HG03066 (cell line): ENCODE results near the gene PPP1R14C.
"Not testable (repeated sequence)": the region's sequence is repeated elsewhere in the genome, so short reads cannot be mapped to it uniquely, and the experiment has no call there.

Experiments
- ATAC-seq: cut with Tn5 transposase; IDR thresholded peaks from one replicate; pipeline ENCODE4 v1.9.1; 2021; ENCODE audit warnings: low read depth; ENCODE audit not compliant: unreplicated experiment

The PPP1R14C gene

GRCh38 chr6:150165020-150165702 lies 22.3 kb downstream of the PPP1R14C start:
- no peak for ATAC-seq

DNA sequence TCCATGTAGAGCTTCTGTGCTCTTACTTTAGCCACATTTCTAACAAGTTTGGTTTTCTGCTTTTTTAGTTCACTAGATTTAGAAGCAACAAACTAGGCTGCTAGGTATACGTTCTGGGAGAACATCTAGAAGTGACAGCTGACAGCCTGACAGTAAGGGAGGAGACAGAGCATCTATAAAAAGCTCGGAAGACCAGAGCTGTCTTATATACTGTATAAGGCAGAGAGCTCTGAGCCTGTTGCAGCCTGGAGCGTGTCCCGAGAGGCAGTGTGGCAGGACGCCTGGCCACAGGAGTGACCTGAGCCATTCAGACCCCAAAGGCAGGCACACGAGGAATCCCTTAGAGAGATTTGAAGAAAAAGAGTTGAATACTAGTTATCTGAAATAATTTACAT lies 24.6 kb downstream of the PPP1R14C start:
- ATAC-seq = no peak

GRCh38 chr6:150169181-150169580 lies 26.3 kb downstream of the PPP1R14C start:
- ATAC-seq = no peak

DNA sequence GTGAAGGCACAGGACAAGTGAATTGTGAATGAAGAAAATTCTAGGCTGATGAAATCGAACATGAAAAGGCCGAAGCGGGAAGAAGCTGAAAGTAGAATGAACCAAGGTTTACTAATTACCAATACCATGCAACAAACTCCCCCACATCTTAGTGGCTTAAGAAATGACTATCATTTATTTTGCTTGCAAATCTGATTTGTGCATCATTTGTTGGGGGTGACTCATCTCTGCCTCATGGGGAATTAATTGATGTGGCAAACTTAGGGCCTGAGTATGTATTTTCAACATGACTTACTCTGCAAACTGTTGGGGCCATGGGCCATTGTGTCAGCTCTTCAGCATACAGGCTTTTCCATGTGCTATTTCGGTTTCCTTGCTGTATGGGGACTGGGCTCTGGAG lies 26.8 kb downstream of the PPP1R14C start:
- no peak for ATAC-seq

GRCh38 chr6:150172929-150173328 lies 30.1 kb downstream of the PPP1R14C start:
- ATAC-seq = no peak

DNA sequence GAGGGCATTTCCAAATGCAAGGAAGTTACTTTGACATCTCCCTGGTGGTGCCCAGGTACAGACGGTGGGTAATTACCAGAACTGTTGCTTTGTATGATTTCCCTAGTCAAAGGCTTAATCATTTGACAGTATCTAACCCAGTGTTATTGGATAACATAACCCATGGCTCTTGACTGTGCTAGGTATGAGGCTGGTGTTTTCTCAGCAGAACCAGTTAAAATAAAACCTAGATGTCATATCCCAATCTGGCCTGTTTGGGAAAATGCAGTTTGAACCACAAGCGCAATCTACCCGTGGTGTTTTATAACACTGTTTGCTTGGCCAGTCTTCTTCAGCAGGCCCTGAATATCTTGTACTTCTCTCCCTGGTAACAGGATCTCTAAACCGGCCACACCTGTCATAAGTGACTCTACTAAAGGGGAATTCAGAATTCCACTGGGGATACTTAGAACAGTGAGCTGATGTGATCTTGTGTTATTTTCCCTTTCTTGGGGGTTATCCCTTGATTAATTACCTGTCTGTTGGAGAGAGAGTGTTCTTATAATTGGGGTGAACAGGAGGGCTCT lies 32.8 kb downstream of the PPP1R14C start:
- no peak for ATAC-seq

DNA sequence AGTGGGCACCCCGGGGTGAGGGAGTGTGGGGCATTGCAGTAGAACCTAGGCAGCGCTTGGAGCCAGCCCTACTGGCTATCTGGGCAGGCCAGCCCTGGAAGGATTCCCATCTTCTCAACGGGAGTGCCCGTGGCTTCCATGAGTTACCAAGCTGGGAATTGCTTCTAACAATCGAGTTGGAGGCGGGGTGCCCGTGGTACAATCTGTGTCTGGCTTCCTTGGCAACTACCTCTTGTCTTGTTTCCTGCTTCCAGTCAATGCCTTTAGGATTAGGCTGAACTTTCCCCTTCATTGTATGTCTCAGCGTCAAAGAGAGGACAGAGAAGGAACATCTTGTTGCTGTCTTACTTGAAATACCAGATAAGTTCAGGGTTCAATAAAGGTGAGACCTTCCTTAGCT lies 33.3 kb downstream of the PPP1R14C start:
- no peak for ATAC-seq

- ATAC-seq = no peak
These were observed 33.8 kb downstream of the PPP1R14C start for GRCh38 chr6:150176659-150177058.

GRCh38 chr6:150177259-150177951 lies 34.6 kb downstream of the PPP1R14C start:
- no peak for ATAC-seq

DNA sequence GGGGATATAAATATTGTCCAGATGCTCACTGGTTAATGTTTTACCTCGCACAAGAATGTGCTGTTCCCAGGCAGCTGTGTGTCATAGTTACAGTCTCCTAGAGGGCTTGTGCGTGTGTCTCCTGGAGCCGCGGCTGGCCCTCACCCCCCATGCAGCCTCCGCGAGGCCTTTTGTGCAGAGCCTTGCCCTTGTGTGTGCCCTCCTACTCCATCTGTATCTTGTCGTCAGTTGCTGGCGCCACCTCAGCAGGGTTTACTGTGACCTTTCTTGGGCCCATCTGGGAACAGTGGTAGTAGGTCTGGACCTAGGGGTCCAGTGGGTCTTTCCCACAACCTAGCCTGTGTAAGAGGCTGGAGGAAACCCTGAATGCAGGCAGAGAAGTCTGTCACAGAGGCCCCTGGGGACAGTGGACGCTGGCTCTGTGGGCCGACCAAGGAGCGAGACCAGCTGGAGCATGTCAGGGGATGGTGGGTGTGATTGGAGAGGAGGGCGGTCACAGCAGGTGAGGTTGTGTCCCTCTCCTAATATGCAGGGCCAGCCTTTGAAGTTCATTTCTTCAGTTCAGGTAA lies 35.2 kb downstream of the PPP1R14C start:
- ATAC-seq = no peak

GRCh38 chr6:150179030-150179429 lies 36.2 kb downstream of the PPP1R14C start:
- no peak for ATAC-seq

DNA sequence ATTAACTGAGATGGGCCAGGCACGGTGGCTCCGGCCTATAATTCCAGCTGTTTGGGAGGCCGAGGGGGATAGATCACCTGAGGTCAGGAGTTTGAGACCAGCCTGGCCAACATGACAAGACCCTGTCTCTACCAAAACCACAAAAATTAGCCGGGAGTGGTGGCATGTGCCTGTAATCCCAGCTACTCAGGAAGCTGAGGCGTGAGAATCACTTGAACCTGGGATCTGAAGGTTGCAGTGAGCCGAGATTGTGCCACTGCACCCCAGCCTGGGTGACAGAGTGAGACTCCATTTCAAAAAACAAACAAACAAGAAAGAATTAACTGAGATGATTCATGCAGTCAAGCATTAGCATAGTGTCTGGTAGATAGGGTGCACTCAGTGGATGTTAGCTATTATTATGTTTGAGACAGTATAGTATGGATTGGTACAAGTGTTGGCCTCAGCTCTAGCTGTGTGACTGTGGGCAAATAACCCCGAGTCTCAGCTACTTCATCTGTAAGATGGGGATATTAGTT lies 37.1 kb downstream of the PPP1R14C start:
- not testable (repeated sequence) for ATAC-seq

- no peak for ATAC-seq
These were observed 37.7 kb downstream of the PPP1R14C start for GRCh38 chr6:150180517-150180916.

DNA sequence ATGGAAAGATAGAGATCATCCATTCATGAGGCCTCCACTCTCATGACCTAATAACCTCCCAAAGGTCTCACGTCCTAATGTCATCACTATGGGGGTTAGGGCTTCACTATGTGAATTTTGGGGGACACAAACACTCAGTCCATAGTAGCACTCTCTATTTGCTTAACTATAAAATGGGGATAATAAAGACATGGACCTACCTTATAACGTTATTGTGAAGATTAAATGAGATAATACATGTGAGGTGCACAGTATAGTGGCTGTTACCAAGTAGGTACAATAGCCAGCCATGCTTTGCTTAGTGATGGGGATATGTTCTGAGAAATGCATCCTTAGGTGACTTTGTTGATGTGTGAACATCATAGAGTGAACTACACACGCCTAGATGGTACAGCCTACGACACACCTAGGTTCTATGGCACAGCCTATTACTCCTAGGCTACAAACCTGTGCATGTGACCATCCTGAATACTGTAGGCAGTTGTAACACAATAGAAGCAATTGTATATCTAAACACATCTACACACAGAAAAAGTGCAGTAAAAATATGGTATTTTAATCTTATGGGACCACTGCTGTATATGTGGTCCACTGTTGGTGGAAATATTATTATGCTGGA lies 39.7 kb downstream of the PPP1R14C start:
- ATAC-seq = no peak

GRCh38 chr6:150183105-150183504 lies 40.3 kb downstream of the PPP1R14C start:
- no peak for ATAC-seq

DNA sequence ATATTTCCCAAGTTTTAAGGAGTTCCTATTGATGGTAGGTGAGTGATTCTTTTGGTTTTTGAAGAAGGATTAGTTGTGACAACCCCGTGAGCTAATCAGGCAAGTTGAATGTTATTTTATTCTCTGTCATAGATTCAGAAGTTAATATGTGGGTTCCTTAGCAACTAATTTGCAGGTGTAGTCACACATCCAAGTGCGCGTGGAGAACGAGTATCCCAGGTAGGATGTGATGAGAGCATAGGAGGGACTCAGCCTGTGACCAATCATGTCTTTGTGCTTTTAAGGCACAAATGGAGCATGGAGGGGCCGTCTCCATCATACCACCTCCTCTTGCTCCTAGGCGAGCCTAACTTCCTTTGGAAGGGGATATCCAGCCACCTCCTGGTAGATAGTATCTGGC lies 41.1 kb downstream of the PPP1R14C start:
- no peak for ATAC-seq

DNA sequence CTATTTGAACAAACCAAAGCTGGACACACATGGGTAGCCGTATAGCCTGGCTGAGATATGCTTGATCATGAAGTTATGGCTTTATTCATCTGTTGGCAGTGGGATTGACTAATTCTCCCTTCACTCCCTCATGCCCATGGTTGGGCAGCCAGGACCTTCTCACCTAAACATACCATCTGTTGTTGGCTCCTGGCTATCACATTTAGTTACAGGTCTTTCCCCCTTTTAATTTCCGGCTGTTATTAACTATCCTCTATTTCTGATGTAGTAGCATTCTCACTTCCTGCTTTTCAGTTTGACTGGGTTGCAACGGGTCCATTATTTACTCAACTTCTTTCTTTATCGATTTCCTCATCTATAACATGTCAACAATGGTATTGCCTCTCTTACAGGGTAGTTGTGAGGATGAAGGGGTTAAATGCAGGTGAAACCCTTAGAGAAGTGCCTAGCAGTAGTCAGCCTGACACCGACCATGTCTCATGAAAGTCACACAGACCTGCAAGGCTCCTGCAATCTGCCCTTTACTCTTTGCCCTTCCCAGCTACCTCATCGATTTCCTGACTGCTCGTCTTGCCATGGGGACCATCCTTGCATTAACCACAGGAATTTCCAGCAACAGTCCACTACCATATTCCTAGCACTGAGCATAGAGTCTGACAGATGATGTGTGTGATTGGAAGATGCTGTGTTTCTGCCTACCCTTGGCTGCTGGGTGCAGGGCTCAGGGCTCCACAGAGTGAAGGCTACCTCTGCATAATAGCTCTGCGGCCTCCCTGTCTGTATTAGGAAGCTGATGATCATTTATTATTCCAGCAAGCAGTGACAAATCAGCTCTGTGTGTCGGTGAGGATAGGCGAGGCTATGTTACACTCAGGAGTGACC lies 42.2 kb downstream of the PPP1R14C start:
- ATAC-seq = no peak

- no peak for ATAC-seq
These were observed 42.9 kb downstream of the PPP1R14C start for GRCh38 chr6:150185732-150186117.

DNA sequence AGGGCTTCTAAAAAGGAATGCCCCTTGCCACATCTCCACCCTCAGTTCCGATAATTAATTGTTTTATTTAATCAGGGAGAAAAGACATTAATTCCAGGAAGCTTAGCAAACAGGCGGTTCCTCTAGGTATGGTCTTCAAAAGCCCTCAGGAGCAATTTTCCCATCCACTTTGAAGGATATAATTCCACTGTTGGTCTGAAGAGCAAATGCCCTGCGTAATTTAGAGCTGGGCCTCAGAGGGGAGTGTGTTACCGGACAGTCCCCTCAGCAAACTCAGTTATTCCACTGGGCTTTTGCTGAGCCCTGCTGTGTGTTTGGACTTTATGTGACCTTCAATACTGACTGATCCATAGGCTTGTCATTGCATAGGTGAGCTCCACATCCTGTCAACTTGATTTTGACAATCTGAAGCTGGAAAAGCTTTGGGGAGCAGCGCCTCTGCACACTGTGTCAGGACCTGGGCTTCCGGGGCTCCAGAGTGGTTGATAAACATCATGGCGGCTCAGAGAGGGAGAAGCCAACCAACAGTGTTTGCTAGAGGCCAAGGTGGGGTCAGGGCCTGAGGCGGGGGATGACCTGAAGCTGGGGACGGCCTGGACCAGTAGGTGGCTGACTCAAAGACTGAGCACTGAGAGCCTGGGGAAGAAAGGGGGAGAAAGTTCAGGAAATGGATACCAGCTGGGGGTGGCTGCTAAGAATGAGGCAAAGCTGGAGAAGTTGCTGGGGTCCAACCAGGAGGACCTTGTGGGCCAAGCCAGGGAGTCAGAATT lies 43.5 kb downstream of the PPP1R14C start:
- no peak for ATAC-seq
